ENCODE data around the gene GSTA2.

GSTA2 gene

DNA sequence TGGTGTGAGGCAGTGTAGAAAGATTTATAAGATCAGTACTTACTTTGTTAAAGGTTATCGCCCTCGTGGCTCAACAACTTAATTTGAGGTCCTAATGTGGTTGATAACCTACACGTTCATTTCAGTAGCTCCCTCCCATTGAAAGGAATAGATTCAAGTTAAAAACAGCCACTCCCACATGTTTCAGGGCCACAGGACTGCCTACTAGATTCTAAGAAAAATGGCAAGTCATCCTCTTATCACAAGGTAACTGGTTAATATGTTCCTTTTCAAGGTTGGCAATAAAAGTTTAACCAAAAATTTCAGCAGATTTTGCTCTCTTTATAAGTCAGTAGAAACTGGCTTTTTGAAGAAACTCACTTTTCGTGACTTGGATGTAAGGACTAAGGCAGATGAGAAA, 17.1 kb downstream of the GSTA2 start:
- TF ChIP-seq, protein P1, sequence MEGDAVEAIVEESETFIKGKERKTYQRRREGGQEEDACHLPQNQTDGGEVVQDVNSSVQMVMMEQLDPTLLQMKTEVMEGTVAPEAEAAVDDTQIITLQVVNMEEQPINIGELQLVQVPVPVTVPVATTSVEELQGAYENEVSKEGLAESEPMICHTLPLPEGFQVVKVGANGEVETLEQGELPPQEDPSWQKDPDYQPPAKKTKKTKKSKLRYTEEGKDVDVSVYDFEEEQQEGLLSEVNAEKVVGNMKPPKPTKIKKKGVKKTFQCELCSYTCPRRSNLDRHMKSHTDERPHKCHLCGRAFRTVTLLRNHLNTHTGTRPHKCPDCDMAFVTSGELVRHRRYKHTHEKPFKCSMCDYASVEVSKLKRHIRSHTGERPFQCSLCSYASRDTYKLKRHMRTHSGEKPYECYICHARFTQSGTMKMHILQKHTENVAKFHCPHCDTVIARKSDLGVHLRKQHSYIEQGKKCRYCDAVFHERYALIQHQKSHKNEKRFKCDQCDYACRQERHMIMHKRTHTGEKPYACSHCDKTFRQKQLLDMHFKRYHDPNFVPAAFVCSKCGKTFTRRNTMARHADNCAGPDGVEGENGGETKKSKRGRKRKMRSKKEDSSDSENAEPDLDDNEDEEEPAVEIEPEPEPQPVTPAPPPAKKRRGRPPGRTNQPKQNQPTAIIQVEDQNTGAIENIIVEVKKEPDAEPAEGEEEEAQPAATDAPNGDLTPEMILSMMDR (IDR thresholded peaks at IDR 0.05; ENCODE audit: borderline replicate concordance, control extremely low read depth, extremely low read depth, insufficient read depth, missing control alignments): no peak
- no peak for DNase-seq (ENCODE audit: low spot score)
- in situ Hi-C loops (cut with MboI; ENCODE audit: low sequenced_read_pairs, unreplicated experiment): no loop called here

DNA sequence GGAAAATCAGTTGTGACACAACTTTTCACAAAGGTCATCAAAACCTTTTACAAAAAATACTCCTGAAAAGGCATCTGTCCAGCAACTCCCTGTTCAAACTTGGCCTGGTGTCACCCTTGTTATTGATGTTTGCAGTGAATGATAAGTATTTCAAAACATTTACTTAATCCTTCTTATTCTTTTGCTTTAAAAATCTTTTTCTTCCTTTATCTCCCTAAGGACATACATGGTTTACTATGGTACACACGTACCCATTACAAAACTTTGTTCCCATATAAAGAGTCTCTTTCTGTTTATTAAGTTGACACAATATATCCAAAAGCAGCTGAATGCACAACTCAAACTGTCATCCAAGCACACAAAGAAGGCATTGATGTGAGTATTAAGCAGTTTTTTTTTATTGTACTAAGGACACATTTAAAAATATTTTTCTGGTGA, 17.5 kb downstream of the GSTA2 start:
- in situ Hi-C loops (cut with MboI; ENCODE audit: low sequenced_read_pairs, unreplicated experiment): no loop called here
- no peak for DNase-seq (ENCODE audit: low spot score)
- TF ChIP-seq, protein P1 (IDR thresholded peaks at IDR 0.05; ENCODE audit: borderline replicate concordance, control extremely low read depth, extremely low read depth, insufficient read depth, missing control alignments): no peak

DNA sequence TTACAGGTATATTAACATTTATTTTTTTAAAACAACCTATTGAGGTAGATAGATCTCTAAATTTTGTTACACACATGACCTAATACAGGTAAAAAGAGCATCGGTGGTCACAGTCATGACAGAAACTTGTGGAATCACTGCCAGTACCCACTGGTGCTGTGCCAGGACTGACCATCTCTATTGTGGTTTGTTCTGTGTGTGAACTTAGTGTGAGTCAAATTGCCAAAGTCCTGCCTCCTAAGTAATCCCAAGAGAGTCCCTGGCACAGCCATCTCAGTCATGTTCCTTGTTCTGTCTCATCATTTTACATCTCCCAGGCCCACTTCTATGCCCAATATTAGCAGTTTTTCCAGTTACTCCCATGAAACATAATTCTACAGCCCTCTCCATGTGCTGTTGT, 21.4 kb downstream of the GSTA2 start:
- in situ Hi-C loops (cut with MboI; ENCODE audit: low sequenced_read_pairs, unreplicated experiment): no loop called here
- no peak for DNase-seq (ENCODE audit: low spot score)
- TF ChIP-seq, protein P1 (IDR thresholded peaks at IDR 0.05; ENCODE audit: borderline replicate concordance, control extremely low read depth, extremely low read depth, insufficient read depth, missing control alignments): no peak

DNA sequence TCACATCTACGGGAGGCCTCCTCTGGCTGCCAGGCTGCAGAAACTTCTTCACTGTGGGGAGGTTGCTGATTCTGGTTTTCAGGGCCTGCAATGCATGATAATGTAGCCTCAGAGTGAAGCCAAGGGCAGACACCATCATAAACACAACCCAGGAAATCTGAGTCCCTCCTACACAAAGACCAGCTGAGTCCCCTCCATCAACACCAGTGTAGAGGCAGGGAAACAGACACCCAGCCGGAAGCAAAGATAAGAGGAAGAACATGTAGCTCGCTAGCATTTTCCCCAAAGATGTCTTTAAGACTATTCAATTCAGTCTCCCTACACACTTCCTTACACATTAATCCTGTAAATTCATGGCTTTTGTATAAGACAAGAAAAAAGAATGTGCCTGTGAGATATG, 23.6 kb downstream of the GSTA2 start:
- no peak for DNase-seq (ENCODE audit: low spot score)
- in situ Hi-C loops (cut with MboI; ENCODE audit: low sequenced_read_pairs, unreplicated experiment): no loop called here
- TF ChIP-seq, protein P1 (IDR thresholded peaks at IDR 0.05; ENCODE audit: borderline replicate concordance, control extremely low read depth, extremely low read depth, insufficient read depth, missing control alignments): no peak

DNA sequence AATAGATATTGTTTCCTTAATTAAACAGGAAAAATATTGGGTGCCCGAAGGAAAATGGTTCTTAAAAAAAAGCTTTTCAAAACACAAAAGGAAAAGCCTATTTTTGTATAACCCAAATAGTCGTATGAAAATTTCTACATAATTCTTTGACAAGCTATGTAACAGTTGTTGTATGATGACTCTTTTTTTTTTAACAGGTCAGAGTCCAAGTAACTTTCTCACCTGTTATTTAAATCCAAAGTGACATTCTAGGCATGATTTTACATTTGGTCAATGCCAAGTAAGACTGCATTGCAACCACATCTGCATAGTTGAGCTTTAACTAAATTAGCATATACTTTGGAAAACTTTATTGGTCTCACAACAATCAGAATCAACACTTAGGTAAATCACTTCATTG, 24.1 kb downstream of the GSTA2 start:
- no peak for DNase-seq (ENCODE audit: low spot score)
- TF ChIP-seq, protein P1 (IDR thresholded peaks at IDR 0.05; ENCODE audit: borderline replicate concordance, control extremely low read depth, extremely low read depth, insufficient read depth, missing control alignments): no peak
- in situ Hi-C loops (cut with MboI; ENCODE audit: low sequenced_read_pairs, unreplicated experiment): no loop called here

DNA sequence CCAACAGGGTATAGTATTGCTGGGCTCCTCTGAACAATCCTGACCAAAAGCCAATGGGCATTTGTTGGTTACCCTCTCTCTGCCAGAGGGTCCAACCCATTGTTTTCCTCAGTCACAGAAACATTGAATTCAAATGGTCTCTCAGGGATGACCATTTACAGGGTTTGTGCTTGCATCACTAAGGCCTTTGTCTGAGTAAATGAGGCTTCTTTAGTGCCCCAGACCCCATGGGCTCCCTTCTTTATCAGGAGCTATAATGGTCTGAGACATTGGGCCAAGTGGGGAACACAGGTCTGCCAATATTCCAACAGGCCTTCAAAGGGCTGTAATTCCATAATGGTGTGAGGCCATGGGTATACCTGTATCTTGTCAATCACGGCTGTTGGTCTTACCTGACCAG, 27.1 kb downstream of the GSTA2 start:
- no peak for DNase-seq (ENCODE audit: low spot score)
- TF ChIP-seq, protein P1 (IDR thresholded peaks at IDR 0.05; ENCODE audit: borderline replicate concordance, control extremely low read depth, extremely low read depth, insufficient read depth, missing control alignments): no peak
- in situ Hi-C loops (cut with MboI; ENCODE audit: low sequenced_read_pairs, unreplicated experiment): no loop called here

DNA sequence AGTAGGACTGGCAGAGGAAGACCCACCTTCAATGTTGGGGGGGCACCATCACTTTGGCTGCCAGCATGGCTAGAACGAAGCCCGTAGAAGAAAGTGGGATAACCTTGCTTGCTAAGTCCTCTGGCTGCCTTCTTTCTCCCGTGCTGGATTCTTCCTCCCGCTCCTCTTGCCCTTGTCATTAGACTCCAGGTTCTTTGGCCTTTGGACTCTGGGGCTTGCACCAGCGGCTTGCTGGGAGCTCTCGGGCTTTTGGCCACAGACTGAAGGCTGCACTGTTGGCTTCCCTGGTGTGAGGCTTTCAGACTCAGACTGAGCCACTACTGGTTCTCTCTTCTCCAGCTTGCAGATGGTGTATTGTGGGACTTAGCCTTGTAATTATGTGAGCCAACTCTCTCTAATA, 28.2 kb downstream of the GSTA2 start:
- TF ChIP-seq, protein P1 (IDR thresholded peaks at IDR 0.05; ENCODE audit: borderline replicate concordance, control extremely low read depth, extremely low read depth, insufficient read depth, missing control alignments): no peak
- in situ Hi-C loops (cut with MboI; ENCODE audit: low sequenced_read_pairs, unreplicated experiment): no loop called here
- DNase-seq (ENCODE audit: low spot score): no peak

Measured in GM13976 (cell line).